Bronchus fibroblast of lung (primary cell): ENCODE data around the gene TBC1D32. TPM values are rescaled to one million over a fixed set of nuclear protein-coding genes. Genes with fewer than 3 reads are reported as not detected.

Experiments used
- total RNA-seq: library from RNA; depleted of rRNA; stranded (reverse); fragments of >200 nt; gene quantifications from 2 replicates; pipeline ENCODE4 v1.2.3, GENCODE V29; 2015

TBC1D32 gene, protein sequence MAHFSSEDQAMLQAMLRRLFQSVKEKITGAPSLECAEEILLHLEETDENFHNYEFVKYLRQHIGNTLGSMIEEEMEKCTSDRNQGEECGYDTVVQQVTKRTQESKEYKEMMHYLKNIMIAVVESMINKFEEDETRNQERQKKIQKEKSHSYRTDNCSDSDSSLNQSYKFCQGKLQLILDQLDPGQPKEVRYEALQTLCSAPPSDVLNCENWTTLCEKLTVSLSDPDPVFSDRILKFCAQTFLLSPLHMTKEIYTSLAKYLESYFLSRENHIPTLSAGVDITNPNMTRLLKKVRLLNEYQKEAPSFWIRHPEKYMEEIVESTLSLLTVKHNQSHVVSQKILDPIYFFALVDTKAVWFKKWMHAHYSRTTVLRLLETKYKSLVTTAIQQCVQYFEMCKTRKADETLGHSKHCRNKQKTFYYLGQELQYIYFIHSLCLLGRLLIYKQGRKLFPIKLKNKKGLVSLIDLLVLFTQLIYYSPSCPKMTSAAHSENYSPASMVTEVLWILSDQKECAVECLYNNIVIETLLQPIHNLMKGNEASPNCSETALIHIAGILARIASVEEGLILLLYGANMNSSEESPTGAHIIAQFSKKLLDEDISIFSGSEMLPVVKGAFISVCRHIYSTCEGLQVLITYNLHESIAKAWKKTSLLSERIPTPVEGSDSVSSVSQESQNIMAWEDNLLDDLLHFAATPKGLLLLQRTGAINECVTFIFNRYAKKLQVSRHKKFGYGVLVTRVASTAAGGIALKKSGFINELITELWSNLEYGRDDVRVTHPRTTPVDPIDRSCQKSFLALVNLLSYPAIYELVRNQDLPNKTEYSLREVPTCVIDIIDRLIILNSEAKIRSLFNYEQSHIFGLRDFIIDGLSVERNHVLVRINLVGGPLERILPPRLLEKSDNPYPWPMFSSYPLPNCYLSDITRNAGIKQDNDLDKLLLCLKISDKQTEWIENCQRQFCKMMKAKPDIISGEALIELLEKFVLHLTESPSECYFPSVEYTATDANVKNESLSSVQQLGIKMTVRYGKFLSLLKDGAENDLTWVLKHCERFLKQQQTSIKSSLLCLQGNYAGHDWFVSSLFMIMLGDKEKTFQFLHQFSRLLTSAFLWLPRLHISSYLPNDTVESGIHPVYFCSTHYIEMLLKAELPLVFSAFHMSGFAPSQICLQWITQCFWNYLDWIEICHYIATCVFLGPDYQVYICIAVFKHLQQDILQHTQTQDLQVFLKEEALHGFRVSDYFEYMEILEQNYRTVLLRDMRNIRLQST
- total RNA-seq, result 3.7 and 4.5 TPM in 2 replicates

DNA sequence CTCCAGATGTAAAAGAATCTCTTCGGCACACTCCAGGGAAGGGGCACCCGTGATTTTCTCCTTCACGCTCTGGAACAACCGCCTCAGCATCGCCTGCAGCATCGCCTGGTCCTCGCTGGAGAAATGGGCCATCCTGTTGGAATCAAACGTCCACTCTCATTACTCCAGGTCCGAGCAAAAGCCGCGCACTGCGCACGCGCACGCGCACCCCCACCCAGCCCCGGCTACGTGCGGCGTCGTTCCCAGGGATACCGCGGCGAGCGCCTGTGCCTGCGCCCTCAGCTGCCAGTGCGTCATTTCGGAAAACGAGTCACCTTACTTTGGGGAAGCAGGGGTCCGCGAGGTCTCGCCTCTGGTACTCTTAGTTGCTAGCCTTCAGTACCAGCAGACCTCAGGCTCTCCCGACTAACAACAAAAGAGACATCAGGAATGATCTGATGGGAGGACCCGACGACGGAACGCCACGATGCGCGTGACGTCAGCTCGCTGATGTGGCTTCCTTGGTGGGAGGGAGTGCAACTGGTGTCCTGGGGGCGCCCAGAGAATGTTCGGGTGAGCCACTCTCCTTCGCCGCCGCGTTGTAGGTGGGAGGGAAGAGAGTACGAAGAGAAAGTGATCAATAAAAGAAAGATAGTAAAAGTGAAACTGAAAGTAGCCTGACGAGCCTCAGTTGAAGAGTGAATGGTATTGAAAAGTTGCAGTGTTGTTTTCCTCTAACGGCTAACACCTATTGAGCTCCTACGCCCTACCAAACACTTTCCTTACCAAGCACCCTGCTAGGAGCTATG is at the start of gene TBC1D32:
TBC1D32 (minus strand) TSS at position 182 of the 788 bp plus-strand sequence; CDS start at position 132, 50 bp downstream.

Other genes starting within 250 kb of the TBC1D32 start
- 75.4 and 82.4 TPM in 2 replicates for gene GJA1, start 101.2 kb upstream of the TBC1D32 start, total RNA-seq